ENCODE data around the gene SMIM17. TPM values are rescaled to one million over a fixed set of nuclear protein-coding genes. Genes with fewer than 3 reads are reported as not detected.

Gene SMIM17
- total RNA-seq, 1 donor from 2014 or later, result 2.4 TPM

DNA sequence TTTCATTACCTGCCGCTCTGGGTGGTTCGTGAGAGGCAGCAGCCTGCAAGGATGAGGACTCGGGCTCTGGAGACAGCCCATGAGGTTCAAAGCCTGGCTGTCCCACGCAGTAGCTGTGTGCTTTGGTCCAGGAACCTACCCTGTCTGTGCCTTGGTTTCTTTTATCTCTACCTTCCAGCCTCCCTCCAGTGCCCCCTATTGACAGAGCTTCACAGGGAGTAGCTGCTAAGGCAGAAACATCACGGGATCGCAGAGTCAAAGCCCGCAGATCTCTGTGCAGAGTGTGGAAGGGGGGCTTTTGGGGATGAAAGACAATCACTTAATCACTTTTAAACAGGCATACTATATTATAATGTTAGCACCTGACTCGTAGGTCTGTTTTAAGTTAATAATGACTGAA, 31.7 kb upstream of the SMIM17 start:
- Histone ChIP-seq H3K27me3 (no peaks in the 10 kb centered on the region), H3K27ac (no peak overlapping the region), H3K36me3 (peaks cover 14% of the 10 kb centered on the region), H3K9ac (no peak overlapping the region), H3K9me3 (ENCODE audit: low read depth) (peaks cover 12% of the 10 kb centered on the region), H3F3A (ENCODE audit: low read depth) (no peaks in the 10 kb centered on the region), H3K79me2 (ENCODE audit: low read depth) (peaks cover 77% of the 10 kb centered on the region), H3K4me2 (no peak overlapping the region), H2AFZ (replicated peaks) (no peak overlapping the region), H4K20me1 (ENCODE audit: low read depth) (no peaks in the 10 kb centered on the region), H3K4me3 (no peak overlapping the region), H3K4me1 (no peaks in the 10 kb centered on the region)
- no peak for DNase-seq (ENCODE audit: low spot score)
- no peak overlapping the region for H3K27ac Mint-ChIP-seq
- H3K9me3 Mint-ChIP-seq, result peaks cover 95% of the 10 kb centered on the region
- H3K4me3 Mint-ChIP-seq, result no peak overlapping the region
- no peaks in the 10 kb centered on the region for H3K4me1 Mint-ChIP-seq
- TF ChIP-seq EZH2 (IDR thresholded peaks at IDR 0.05) (no peak), EZH2phosphoT487 (IDR thresholded peaks at IDR 0.05) (no peak)
- TF ChIP-seq, protein P1, sequence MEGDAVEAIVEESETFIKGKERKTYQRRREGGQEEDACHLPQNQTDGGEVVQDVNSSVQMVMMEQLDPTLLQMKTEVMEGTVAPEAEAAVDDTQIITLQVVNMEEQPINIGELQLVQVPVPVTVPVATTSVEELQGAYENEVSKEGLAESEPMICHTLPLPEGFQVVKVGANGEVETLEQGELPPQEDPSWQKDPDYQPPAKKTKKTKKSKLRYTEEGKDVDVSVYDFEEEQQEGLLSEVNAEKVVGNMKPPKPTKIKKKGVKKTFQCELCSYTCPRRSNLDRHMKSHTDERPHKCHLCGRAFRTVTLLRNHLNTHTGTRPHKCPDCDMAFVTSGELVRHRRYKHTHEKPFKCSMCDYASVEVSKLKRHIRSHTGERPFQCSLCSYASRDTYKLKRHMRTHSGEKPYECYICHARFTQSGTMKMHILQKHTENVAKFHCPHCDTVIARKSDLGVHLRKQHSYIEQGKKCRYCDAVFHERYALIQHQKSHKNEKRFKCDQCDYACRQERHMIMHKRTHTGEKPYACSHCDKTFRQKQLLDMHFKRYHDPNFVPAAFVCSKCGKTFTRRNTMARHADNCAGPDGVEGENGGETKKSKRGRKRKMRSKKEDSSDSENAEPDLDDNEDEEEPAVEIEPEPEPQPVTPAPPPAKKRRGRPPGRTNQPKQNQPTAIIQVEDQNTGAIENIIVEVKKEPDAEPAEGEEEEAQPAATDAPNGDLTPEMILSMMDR (IDR thresholded peaks at IDR 0.05), result no peak
- H3K27me3 Mint-ChIP-seq (ENCODE audit: insufficient read depth, low read depth), result peaks cover 3% of the 10 kb centered on the region
- peaks cover 82% of the 10 kb centered on the region for H3K36me3 Mint-ChIP-seq

GRCh38 chr19:56612737-56613136, 30.2 kb upstream of the SMIM17 start:
- TF ChIP-seq, protein P1 (IDR thresholded peaks at IDR 0.05), result no peak
- TF ChIP-seq EZH2 (IDR thresholded peaks at IDR 0.05) (no peak), EZH2phosphoT487 (IDR thresholded peaks at IDR 0.05) (no peak)
- Mint-ChIP-seq H3K4me3 (no peak overlapping the region), H3K4me1 (no peaks in the 10 kb centered on the region), H3K36me3 (peaks cover 84% of the 10 kb centered on the region), H3K27ac (no peak overlapping the region), H3K9me3 (peaks cover 97% of the 10 kb centered on the region), H3K27me3 (ENCODE audit: insufficient read depth, low read depth) (no peaks in the 10 kb centered on the region)
- Histone ChIP-seq H3K9me3 (ENCODE audit: low read depth) (peaks cover 12% of the 10 kb centered on the region), H3K4me1 (no peaks in the 10 kb centered on the region), H4K20me1 (ENCODE audit: low read depth) (no peaks in the 10 kb centered on the region), H3K27ac (no peak overlapping the region), H3K27me3 (no peaks in the 10 kb centered on the region), H3K4me2 (no peak overlapping the region), H3F3A (ENCODE audit: low read depth) (no peaks in the 10 kb centered on the region), H3K36me3 (peaks cover 14% of the 10 kb centered on the region), H3K79me2 (ENCODE audit: low read depth) (peaks cover 77% of the 10 kb centered on the region), H3K9ac (no peak overlapping the region), H3K4me3 (no peak overlapping the region), H2AFZ (replicated peaks) (no peak overlapping the region)
- DNase-seq (ENCODE audit: low spot score), result no peak

GRCh38 chr19:56613639-56614038, 29.3 kb upstream of the SMIM17 start:
- no peaks in the 10 kb centered on the region for H3K4me1 ChIP-seq
- H3K9me3 ChIP-seq (ENCODE audit: low read depth), result peaks cover 12% of the 10 kb centered on the region
- no peaks in the 10 kb centered on the region for H4K20me1 ChIP-seq (ENCODE audit: low read depth)
- no peak overlapping the region for H2AFZ ChIP-seq (replicated peaks)
- no peaks in the 10 kb centered on the region for H3K27me3 ChIP-seq
- peaks cover 14% of the 10 kb centered on the region for H3K36me3 ChIP-seq
- no peaks in the 10 kb centered on the region for H3K27me3 Mint-ChIP-seq (ENCODE audit: insufficient read depth, low read depth)
- no peak for DNase-seq (ENCODE audit: low spot score)
- H3F3A ChIP-seq (ENCODE audit: low read depth), result no peaks in the 10 kb centered on the region
- no peak overlapping the region for H3K4me3 Mint-ChIP-seq
- no peak overlapping the region for H3K9ac ChIP-seq
- H3K4me3 ChIP-seq, result no peak overlapping the region
- H3K4me1 Mint-ChIP-seq, result no peaks in the 10 kb centered on the region
- H3K9me3 Mint-ChIP-seq, result peaks cover 96% of the 10 kb centered on the region
- no peak overlapping the region for H3K27ac Mint-ChIP-seq
- H3K4me2 ChIP-seq, result no peak overlapping the region
- H3K79me2 ChIP-seq (ENCODE audit: low read depth), result peaks cover 69% of the 10 kb centered on the region
- no peak for TF ChIP-seq EZH2 (IDR thresholded peaks at IDR 0.05)
- TF ChIP-seq EZH2phosphoT487 (IDR thresholded peaks at IDR 0.05), result no peak
- TF ChIP-seq, protein P1 (IDR thresholded peaks at IDR 0.05), result no peak
- peaks cover 83% of the 10 kb centered on the region for H3K36me3 Mint-ChIP-seq
- no peak overlapping the region for H3K27ac ChIP-seq

Measured in neural progenitor cell (in vitro differentiated cells).